Colonic mucosa (tissue), 4 donors: ENCODE measurements around the gene DPH2. TPM values are rescaled to one million over a fixed set of nuclear protein-coding genes. Genes with fewer than 3 reads are reported as not detected.

Source experiments
- DNase-seq: peaks from one replicate; pipeline ENCODE4 v3.0.0-alpha.2; 2020
- H3K27ac ChIP-seq: fragments of 200-600 bp; one replicate; pipeline ENCODE4 v1.8.0; 2021
- H3K27me3 ChIP-seq: fragments of 200-600 bp; one replicate; pipeline ENCODE4 v1.8.0; 2021
- H3K36me3 ChIP-seq: fragments of 200-600 bp; one replicate; pipeline ENCODE4 v1.8.0; 2021
- H3K4me1 ChIP-seq: fragments of 200-600 bp; one replicate; pipeline ENCODE4 v1.8.0; 2021; ENCODE audit warnings: mild to moderate bottlenecking
- H3K4me3 ChIP-seq: fragments of 200-600 bp; one replicate; pipeline ENCODE4 v1.8.0; 2021
- H3K9ac ChIP-seq, 2 donors: one replicate each; pipeline ENCODE4 v1.7.0; 2013; ENCODE audit warnings: control low read depth in 2 of 2, low read depth in 2 of 2, low read length in 2 of 2
- H3K9me3 ChIP-seq: fragments of 200-600 bp; one replicate; pipeline ENCODE4 v1.8.0; 2021
- intact Hi-C: fragments of 100-400 bp; cut with DNase I; formaldehyde crosslinking; loops from one replicate; pipeline ENCODE4 v1.14.1; 2022
- total RNA-seq, 2 donors: library from RNA; stranded (reverse); fragmentation: NEBNext Ultra II Directional in 1 of 2; extraction: Animal tissue kit (Norgen Biotek cat#: 25700) in 1 of 2; gene quantifications; one replicate each; pipeline ENCODE4 v1.2.1, GENCODE V29; 2021
- TF ChIP-seq, protein P1 (sequence below): fragments of 200-600 bp; IDR thresholded peaks from one replicate; pipeline ENCODE4 v1.8.0; 2022; ENCODE audit warnings: antibody characterized with exemption, mild to moderate bottlenecking
- donor health status: healthy.
- donor health status: DM: no; HTN: no; CAD: no.
- donor health status: DM: no; HTN: no; CAD: no.

The DPH2 gene
- total RNA-seq, 2 donors from 2014 or later, result 11.5 to 43.1 TPM

DNA sequence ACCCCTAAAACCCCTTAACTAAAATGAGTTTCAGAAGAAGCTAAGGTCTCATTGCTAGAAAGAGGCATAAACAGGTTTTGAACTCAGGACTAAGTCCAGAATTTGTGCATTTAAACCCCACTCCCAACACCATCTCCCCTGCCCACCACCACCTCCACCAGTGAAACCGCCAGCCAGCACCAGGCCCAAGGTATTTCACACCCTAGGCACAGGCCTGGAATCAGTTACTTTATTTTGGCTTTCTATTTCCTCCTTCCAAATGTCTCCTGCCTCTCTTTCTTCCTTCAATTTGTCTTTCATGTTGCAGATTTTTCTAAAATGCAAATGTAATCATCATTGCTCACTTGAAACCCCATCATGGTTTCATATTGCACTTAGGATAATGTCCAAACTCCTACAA lies 24.9 kb upstream of the DPH2 start:
- Histone ChIP-seq H3K27me3 (no peaks in the 10 kb centered on the region), H3K9ac (no peak overlapping the region), H3K9me3 (no peaks in the 10 kb centered on the region), H3K27ac (no peak overlapping the region), H3K4me3 (no peak overlapping the region), H3K36me3 (no peaks in the 10 kb centered on the region), H3K4me1 (peaks cover 14% of the 10 kb centered on the region)
- TF ChIP-seq, protein P1, sequence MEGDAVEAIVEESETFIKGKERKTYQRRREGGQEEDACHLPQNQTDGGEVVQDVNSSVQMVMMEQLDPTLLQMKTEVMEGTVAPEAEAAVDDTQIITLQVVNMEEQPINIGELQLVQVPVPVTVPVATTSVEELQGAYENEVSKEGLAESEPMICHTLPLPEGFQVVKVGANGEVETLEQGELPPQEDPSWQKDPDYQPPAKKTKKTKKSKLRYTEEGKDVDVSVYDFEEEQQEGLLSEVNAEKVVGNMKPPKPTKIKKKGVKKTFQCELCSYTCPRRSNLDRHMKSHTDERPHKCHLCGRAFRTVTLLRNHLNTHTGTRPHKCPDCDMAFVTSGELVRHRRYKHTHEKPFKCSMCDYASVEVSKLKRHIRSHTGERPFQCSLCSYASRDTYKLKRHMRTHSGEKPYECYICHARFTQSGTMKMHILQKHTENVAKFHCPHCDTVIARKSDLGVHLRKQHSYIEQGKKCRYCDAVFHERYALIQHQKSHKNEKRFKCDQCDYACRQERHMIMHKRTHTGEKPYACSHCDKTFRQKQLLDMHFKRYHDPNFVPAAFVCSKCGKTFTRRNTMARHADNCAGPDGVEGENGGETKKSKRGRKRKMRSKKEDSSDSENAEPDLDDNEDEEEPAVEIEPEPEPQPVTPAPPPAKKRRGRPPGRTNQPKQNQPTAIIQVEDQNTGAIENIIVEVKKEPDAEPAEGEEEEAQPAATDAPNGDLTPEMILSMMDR, result no peak
- DNase-seq, result no peak
- intact Hi-C loops, result no loop called here

DNA sequence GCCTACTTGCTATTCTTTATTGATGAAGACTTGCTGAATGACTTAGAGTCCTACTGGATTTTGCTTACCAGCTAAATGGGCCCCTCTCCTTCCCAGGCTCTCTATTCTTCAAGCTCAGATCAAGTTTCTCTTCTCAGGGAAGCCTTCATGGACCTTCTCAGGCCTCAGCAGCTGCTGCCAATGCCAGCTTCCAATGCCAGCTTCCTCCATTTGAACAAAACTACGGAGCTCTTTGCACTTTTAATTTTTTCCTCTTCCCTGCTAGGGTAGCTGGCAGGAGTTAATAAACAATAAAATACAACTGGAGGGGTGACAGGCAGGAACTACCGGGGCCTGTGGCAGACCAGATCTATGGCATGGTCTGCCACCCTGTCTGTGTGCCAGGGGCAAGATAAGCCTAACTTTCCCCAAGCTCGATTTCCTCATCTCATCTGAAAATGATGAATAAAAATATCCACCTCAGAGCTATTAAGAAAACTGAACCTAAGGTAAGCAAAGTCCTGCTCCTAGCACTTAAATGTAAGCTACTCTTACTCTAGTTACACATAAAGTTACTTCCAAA lies 24.1 kb upstream of the DPH2 start:
- Histone ChIP-seq H3K9me3 (no peaks in the 10 kb centered on the region), H3K4me1 (peaks cover 14% of the 10 kb centered on the region), H3K36me3 (no peaks in the 10 kb centered on the region), H3K9ac (peak overlapping the region; percentile 93 to 94), H3K27ac (peak overlapping the region; percentile 91), H3K27me3 (no peaks in the 10 kb centered on the region), H3K4me3 (peak overlapping the region; percentile 91)
- intact Hi-C loops, result no loop called here
- DNase-seq, result no peak
- TF ChIP-seq, protein P1, result no peak

DNA sequence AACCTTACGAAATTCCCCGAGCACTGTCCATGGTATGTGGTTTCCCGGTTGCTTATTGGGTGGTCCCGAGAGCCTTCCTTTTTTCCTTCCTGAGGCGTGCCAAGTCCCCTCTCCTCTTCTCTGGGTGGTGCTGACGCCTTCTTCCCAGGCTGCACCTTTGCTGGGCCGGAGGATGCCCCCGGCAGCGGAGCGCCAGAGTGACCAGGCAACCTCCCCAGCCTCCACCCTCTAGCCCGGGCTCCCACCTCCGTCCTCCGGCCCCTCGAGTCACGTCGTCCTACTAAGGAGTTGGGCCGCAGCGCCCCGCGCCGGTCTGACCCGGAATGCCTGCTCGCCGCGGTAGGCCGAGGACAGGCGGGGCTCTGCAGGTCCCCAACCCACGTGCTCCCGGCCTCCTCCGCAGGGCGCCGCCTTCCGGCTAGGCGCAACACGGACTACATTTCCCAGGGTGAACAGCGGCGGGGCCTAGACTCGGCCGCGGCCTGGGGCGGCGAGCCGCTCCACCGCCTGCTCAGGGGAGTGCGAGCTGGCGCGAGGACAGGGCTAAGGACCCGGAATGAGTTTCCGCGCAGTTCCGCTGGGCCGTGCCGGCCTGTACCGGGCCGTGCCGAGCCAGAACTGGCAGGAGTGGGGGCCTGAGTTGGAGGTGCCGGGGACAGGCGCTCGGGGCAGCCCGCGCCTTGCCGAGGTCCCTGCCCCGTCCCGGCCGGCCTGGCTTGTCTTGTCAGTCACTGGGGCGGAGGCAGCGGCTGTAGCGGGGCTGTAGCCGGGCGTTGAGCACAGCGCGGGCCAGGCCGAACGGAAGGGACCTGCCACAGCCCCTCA lies 23.4 kb upstream of the DPH2 start, which contains the start of gene IPO13:
Gene IPO13, plus strand, starts transcription at position 715 of the 825 bp plus-strand sequence. CDS start 651 bp downstream, outside the sequence.
- Histone ChIP-seq H3K27ac (peak within 1 kb of the TSS; percentile 91), H3K27me3 (no peaks in the 10 kb centered on the region), H3K9ac (peak within 1 kb of the TSS; percentile 93 to 94), H3K4me1 (peaks cover 14% of the 10 kb centered on the region), H3K4me3 (peak within 1 kb of the TSS; percentile 91), H3K9me3 (no peaks in the 10 kb centered on the region), H3K36me3 (no peaks in the 10 kb centered on the region)
- TF ChIP-seq, protein P1, result peak; percentile 72
- DNase-seq, result peak; percentile 97
- intact Hi-C loops, result no loop called here

DNA sequence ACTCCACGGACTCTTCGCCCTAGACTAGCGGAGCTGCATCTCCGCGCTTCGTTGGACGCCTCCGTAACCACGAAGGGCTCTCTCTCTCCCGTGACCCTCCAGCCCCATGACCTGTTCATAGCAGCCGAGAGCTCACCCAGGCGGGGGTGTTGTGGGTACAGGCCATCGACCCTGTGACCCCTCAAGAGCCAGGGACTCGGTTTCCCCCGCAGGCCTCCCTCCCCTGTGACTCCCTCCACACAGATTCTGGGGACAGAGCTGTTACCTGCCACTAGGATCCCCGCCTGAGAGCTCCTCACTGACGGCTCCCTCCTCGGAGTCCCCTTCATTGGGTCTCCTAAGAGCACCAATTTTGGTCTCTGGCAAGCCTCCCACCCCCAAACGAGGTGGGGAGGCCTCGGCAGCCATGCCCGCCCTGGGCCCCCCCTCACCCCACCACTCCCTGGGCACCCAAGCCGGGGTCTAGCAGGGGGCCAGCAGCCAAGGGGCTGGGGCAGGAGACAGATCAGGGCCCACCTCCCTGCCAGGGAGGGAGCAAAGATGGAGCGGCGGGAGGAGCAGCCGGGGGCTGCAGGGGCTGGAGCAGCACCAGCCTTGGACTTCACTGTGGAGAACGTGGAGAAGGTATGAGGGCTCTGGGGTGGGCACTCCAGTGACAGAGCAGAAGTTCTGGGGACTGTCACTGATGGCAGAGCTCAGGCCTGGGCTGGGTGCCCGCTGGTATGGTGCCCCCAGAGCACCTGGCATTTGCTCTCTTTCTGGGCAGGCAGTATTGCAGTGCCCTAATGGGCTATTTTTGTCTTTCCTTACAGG lies 22.5 kb upstream of the DPH2 start:
- Histone ChIP-seq H3K27ac (peak overlapping the region; percentile 91), H3K9ac (peak overlapping the region; percentile 93 to 94), H3K4me3 (peak overlapping the region; percentile 91), H3K9me3 (no peaks in the 10 kb centered on the region), H3K36me3 (no peaks in the 10 kb centered on the region), H3K27me3 (no peaks in the 10 kb centered on the region), H3K4me1 (peaks cover 14% of the 10 kb centered on the region)
- TF ChIP-seq, protein P1, result no peak
- no peak for DNase-seq
- intact Hi-C loops, result no loop called here

DNA sequence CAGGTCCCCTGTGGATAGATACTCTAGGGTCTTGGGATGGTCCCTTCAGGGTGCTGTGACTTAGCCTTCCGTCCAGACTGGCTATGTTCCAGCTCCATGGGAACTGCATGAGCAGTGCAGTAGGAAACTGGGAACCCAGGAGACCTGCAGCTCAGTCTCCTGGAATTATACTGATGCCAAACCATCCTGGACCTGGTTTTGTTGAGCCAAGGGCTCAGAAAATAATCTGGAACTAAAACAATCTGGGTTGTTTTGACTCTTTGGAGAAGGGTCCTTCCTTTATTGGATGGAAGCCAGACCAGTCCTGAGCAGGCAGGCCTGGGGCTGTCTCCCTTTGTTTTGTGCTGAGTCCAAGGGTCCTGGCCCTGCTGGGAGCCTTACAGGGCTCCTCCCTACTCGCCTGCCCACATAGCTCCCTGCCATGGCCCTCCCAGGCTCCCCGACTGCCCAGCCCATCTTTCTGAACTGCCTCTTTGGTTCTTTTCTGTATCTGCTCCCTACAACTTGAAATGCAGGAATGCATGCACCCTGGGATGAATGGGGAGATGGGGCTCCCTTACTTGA lies 21.9 kb upstream of the DPH2 start:
- Histone ChIP-seq H3K9me3 (no peaks in the 10 kb centered on the region), H3K4me1 (peaks cover 14% of the 10 kb centered on the region), H3K4me3 (peak overlapping the region; percentile 91), H3K27me3 (no peaks in the 10 kb centered on the region), H3K27ac (no peak overlapping the region), H3K9ac (peak overlapping the region; percentile 93 to 94), H3K36me3 (no peaks in the 10 kb centered on the region)
- intact Hi-C loops, result no loop called here
- DNase-seq, result no peak
- TF ChIP-seq, protein P1, result no peak
